HG03432 (cell line): ENCODE measurements around the gene TNS3.
"Not testable (repeated sequence)": the region's sequence is repeated elsewhere in the genome, so short reads cannot be mapped to it uniquely, and the experiment has no call there.

Experiments used
- ATAC-seq: cut with Tn5 transposase; IDR thresholded peaks from one replicate; pipeline ENCODE4 v1.9.1; 2021; ENCODE audit warnings: mild to moderate bottlenecking, moderate library complexity; ENCODE audit not compliant: unreplicated experiment

Gene TNS3

DNA sequence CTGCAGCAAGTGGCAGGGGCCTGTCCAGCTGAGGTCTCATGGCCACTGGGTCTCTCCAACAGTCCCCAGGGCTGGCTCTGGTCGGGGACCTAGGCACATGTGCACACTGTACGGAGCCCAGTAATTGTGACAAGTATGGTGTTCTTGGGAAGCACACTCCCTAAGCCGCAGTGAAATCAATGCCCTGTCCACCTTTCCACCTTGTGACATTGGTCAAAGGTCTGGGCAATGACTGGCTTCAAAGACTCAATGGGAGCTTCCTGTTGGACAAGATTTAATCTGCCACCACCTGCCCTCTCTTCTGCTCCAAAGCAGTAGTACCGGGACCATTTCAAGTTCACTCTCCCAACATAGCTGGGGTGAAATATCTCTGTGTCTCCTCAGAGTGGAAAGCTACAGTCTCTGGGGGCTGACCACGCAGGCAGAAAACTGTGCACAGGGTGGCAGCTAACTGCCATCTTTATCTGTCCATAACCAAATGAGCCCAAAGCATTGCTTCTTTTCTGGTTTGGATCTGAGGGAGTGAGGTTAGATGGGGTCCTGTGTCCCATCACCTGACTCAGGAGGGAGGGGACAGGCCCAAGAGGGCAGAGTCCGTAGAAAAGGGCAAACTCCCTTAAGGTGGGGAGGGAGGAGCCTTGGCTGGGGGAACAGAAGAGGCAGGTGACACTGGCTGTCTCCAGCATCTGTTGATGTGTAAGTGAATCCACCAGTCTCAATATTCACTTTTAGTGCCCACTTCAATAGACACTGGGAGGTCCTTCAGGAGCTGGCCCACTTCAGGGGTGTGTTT, 307.7 kb downstream of the TNS3 start:
- no peak for ATAC-seq

DNA sequence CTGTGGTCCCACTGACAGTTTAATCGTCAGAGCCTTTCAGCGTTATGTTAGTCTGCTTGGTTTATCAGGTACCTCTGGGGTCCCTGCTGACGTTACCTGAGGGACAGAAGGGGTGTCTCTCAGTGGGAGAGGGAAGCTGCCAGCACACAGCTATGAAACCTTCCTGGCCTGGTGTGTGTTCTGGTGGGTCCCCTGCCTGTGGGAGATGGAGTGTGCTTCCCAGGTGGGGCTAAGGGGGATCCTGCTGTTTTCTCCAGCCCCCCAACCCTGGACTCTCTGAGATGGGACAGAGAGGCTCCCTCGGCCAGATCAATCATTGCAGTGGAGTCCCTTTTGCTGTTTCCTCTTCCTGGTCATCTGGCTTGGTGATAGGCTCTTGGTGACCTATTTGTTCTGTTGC, 308.8 kb downstream of the TNS3 start:
- ATAC-seq: no peak

DNA sequence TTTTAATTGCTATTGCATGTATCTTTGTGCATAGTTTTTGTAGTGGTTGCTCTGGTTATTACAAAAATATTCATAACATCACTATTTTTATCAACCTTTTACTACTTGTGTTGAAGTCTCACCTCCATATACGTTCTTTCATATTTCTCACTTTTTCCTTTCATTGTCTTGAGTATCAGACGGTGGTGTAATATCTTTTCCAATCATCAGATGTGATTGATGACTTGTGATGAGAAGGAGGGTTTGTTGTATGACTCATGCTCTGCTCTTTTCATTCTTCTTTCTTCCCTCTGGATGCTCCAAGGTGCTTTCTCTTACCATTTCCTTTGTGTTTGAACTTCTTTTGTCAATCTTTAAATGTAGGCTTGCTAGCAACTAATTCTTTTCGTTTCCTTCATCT, 310.2 kb downstream of the TNS3 start:
- ATAC-seq: no peak

DNA sequence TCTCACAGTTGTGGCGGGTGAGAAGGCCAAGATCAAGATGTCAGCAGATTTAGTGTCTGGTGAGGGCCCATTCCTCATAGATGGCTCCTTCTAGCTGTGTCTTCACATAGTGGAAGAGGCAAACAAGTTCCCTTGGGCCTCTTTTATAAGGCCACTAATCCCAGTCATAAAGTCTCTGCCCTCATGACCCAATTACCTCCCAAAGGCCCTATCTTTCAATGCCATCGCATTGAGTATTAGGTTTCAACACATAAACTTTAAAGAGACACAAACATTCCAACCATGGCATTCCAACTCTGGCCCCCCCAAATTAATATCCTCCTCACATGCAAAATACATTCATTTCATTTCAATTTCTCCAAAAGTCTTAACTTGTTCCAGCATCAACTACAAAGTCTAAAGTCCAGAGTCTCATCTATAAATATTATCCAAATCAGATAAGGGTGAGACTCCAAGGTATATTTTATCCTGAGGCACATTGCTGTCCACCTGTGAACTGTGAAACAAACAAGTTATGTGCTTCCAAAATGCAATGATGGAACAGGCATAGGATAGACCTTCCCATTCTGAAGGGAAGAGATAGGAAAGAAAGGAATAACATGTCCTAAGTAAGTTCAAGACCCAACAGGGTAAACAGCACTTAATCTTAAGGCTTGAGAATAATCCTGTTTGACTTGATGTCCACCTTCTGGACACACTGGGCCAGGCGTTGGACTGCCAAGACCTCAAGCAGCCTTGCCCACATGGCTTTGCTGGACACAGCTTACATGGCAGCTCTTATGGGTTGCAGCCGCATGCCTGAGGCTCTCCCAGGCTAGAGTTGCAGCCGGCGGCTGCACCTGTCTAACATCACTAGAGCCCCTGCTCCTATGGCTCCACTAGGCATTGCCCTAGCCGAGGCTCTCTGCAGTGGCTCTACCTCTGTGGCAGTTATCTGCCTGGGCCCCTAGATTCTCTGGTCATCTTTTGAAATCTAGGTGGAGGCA, 312.8 kb downstream of the TNS3 start:
- no peak for ATAC-seq

DNA sequence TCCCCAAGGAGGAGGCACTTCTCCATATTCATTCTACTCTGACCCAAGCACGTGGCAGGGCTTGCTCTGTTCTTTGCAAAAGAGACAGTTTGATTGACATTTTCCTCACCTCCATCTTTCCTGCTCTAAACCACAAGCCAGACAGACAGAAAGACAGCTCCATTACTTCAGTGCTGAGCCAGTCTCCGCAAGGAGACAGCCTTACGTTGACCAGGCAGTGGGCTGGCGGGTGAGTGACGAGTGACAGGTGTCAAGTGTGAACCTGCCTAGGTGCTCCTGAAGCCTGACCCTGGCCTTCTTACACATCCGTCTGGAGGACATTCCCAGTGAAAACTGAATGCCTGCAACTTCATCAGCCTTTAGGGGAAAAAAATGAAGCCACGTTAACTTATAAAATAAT, 314.6 kb downstream of the TNS3 start:
- ATAC-seq: no peak

DNA sequence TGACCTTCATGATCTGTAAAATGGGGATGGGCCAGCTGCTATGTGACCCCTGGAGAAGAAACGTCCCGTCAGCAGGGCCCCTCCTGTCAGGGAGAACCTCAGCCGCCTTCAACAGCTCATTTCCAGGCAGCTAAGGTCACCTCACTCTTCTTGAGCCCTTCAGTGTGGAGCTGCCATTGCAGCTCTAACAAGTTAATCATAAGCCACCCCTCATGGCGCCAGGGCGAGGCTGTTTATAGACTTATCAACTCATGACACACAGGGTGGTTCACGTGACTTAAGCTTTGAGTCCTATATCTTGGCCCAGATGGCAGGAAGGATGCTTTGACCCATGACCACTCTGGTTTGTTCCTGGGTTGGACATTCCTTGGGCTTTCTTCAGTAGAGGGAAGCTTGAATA, 315.1 kb downstream of the TNS3 start:
- ATAC-seq: no peak

DNA sequence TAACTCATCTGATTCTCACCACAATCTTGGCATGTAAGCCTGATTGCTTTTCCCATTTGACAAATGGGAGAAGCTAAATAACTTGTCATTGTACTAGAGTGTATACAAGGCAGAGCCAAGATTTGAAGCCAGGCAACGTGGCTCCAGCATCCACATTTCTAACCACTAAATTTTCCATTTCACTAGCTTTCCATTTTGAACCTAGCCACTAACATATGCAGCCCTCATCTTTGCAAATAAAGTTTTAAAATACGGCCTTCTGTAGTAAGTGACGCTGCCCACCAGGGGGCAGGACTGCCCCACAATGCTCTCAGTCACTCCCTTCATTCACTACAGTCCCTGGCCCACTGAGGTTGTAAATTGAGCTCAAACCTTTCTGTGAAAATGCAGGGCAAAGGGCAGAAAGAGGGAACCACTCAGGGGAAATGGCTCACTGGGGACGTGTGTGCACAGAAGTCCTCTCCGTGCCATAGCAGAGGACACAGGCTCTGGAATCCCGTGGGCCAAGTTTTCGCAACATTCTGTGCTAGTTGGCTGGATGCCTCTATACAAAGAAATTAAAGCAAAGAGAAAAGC, 315.7 kb downstream of the TNS3 start:
- ATAC-seq: peak; percentile 82

DNA sequence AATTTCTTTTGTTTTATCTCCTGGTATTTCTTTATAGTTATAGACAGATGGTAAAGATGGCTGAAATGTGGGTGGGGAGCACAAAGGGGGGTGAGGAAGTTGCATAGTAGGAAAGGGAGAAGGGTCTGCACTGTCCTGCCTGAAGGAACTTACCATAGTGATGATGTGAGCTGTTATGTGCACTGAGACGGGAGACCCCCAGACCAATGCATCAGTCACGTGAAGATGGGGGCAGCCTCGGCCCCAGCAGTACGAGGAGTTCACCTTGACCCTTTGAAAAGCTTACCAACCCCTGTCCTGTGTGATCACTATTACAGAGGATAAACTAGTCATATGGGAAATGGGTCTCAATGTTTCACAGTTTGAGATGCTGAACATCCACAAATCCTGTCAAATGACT, 316.3 kb downstream of the TNS3 start:
- ATAC-seq: no peak

DNA sequence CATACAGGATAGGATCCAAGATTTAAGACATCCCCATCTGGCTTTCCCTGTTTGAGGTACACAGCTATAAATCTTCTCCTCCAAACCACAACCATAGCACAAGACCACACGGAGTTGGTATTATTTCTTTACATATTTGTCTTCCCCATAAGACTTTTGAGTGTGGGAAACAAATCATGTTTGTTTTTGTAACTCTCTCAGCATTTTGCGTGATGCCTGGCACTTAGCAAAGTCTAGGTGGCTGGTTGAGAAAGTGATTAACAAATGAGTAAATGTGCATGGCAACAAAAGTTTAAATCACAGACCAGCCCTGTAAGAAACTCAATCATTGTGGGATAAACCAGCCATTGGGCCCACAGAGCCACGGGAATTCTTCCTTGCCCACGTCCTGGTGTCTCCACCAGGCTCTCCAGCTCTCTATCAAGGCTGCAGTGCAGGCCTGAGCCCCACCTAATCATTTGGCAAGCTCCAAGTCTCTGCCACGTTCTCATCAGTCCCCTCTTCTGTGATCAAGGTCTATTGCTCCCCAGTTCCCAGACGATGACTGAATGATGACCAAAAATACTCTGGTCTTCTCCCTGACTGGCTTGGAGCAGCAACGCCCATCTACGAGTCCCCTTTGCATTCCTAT, 317.8 kb downstream of the TNS3 start:
- no peak for ATAC-seq

DNA sequence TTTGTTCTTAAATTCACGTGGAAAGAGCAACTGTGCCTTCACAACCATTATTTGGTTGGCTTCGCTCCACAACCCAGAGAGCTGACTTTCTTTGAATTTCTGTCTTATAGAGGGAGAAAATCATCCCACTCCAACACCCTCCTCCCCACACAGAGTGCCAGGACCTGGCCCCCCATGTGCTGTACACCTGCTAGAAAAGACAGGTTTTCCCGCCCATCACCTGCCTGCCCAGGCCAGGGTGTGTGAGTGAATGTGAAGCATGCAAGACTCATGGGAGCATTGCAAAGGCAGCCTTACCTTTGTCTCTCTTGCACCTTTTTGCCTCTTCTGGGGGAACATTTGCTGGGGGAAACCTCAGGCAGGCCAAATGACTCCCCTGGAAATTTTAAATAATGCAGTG, 319.0 kb downstream of the TNS3 start:
- no peak for ATAC-seq

DNA sequence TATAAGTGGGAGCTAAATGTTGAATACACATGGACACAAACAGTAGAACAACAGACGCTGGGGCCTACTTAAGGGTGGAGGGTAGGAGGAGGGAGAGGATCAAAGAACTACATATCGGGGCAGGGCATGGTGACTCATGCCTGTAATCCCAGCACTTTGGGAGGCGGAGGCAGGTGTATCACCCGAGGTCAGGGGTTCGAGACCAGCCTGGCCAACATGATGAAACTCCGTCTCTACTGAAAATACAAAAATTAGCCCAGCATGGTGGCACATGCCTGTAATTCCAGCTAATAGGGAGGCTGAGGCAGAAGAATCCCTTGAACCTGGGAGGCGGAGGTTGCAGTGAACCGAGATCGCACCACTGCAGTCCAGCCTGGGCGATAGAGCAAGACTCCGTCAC, 319.8 kb downstream of the TNS3 start:
- ATAC-seq: not testable (repeated sequence)

DNA sequence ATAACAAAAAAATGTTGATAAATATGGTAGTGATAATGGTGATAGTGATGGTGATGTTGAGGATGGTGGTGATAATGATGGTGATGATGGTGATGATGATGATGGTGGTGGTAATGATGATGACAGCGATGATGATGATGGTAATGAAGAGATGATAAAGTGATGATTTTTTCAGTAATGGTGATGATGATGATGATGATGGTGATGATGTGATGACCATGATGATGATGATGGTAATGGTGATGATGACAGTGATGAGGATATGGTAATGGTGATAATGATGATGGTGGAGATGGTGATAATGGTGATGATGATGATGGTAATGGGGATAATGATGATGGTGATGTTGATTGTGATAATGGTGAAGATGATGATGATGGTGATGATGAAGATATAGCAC, 321.6 kb downstream of the TNS3 start:
- no peak for ATAC-seq

DNA sequence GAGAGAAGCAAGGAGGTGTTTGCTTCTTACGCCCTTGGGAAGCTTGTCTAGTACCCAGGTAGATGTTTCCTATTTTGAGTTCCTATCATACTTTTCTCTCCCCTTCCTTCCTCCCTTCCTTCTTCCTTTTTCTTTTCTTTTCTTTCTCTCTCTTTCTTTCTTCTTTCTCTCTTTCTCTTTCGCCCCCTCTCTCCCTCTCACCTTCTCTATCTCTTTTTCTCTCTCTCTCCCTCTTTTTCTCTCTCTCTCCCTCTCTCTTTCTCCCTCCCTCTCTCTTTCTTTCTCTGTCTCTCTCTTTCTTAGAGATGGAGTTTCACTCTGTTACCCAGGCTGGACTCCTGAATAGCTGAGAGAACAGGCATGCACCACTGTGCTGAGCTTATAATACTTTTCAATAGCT, 322.2 kb downstream of the TNS3 start:
- ATAC-seq: no peak

DNA sequence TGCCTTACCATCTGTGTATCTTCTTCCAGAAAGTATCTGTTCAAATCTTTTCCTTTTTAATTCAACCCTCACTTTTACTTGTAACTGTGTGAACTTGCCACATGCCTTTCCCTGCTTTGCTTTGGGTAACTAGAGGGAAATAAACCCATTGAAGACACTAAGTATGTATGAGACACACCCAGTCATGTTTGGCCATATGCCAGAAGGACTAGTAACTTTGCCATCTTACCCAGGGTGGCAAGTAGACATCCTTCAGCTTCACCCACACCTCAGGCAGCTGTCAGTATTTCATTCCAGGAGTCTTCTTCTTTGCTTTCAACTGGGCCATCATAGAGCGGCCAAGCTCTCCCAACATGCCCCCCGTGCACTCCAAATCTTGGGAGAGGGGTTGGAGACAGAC, 323.1 kb downstream of the TNS3 start:
- ATAC-seq: no peak

DNA sequence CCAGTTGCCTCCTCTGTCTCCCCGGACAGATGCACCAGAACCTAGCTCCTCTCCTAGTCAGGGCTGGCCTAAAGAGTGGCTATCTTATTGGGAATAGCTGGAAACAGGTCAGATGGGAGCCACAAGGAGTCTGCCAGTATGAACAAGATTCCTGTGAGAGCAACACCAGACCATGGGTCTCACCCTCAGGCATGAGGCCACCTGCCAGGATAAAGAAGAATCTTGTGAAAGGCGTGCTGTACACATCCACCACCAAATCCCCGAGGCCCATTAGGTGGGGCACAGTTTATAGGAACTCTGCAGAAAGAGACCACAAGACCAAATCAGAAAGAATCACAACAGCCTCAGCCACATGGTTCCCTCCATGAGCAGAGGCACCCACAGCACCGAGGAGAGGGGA, 325.9 kb downstream of the TNS3 start:
- ATAC-seq: no peak

DNA sequence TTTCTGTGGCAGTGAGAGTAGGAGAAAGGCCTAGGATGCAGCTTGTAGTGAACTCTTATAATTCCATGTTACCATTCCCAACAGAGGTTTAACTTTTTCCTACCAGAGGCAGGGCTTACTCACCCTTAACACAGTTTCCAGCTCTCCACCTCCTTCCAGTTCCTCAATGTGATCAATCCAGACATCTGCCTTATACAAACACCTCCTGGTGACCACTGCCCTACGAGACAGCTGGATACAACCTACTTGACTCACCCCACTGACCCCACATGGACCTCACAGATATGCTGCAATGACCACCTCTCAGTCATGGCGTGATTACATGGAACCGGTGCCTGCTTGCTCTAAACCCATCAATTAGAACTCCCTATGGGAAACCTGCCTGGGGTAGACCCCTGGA, 326.5 kb downstream of the TNS3 start:
- ATAC-seq: no peak

DNA sequence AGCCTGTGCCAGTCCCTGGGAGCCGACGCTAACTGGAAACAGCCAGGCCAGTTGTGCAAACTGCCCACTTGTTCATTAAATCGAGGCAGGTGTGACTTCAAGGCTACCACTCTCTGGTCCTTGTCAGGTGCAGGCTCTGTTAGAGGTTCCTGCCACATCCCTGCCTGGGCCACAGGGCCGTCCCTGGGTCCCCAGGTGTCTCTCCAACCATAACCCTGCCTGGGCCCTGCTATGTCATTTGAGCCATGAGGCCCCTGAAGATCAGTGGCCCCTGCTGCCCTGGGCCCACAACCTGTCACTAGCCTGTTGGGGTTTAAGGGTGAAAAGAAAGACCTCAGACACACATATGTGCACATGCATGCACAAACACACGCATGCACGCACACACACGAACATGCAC, 326.9 kb downstream of the TNS3 start:
- no peak for ATAC-seq

DNA sequence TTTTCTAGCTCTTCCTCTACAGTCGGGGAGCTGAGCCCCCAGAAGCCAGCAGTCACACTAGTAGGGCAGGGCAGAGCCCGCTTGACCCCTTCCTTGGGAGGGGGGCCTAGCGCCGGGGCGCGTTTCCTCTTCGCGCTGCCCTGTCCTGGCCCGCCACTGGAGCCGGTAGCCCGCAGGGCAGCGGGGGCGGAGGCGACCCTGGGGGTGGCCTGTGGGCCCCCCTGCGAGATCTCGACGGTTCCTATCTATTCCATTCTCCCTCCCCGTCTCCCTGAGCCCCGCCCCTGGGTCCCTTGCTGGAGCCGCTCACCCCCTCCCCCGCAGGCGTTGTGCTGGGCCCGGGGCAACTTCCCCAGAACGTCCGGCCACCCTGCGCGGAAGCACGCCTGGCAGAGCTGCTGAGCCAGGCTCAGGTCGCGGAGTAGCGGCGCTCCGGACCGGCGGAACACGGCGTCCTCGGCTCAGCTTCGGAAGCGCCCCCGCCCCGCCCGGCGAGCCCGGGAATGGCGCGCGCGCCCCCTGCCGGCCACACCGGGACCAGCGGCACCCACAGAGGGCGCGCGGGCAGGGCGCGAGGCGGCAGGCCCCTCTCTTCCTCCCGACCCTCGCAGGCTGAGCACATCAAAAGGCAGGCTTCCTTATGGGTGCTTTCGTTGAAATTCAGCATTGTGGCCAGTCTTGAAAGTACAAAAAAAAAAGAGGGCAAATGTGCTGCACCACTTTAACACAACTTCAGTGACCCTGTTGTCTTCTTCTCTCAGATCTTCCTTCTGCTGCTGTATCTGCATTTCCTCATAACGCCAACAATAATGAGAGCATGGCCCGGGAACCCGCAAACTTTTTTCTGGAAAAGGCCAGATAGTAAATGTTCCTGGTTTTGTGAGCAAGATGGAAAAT, 327.6 kb downstream of the TNS3 start:
- peak; percentile 94 for ATAC-seq

DNA sequence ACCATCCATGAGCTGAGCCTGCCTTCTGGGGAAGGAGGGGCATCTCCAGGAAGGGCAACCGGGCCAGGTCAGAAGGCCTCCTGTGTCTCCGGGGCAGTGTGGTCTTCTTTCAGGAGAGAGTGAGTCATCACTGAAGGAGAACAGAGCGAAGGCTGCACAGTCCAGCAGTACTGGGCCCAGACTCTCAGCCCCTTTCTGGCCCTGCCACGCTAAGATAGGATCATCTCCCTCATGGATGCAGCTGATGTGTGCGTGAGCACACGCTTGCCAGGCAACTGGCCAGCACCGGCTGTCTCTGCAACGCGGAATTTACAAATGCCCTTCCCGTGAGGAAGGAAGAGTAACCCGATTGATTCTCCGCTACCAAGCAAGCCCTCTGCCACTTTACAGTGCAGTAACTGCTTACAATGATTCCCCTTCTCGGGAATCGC, 328.2 kb downstream of the TNS3 start:
- peak; percentile 41 for ATAC-seq

DNA sequence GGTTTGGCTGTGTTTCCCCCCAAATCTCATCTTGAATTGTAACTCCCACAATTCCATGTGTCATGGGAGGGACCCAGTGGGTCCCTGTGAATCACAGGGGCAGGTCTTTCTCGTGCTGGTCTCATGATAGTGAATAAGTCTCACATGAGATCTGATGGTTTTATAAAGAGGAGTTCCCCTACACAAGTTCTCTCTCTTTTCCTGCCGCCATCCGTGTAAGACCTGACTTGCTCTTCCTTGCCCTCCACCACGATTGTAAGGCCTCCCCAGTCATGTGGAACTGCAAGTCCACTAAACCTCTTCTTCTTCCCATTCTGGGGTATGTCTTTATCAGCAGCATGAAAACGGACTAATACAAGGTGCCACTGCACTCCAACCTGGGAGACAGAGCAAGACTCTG, 329.2 kb downstream of the TNS3 start:
- no peak for ATAC-seq
